GM23248 (cell line): Measurements from ENCODE around the gene TOP3B.

Experiments used
- EZH2 ChIP-seq: fragments of 200-600 bp; sonication (generic); IDR thresholded peaks from 2 replicates; pipeline ENCODE4 v1.6.1; 2018; ENCODE audit warnings: antibody characterized with exemption, mild to moderate bottlenecking; ENCODE audit not compliant: insufficient read depth, poor library complexity, severe bottlenecking
- EZH2phosphoT487 ChIP-seq: fragments of 200-600 bp; sonication (generic); IDR thresholded peaks from 2 replicates; pipeline ENCODE4 v1.6.1; 2018; ENCODE audit warnings: antibody characterized with exemption, moderate library complexity, mild to moderate bottlenecking, low read depth; ENCODE audit not compliant: insufficient read depth

DNA sequence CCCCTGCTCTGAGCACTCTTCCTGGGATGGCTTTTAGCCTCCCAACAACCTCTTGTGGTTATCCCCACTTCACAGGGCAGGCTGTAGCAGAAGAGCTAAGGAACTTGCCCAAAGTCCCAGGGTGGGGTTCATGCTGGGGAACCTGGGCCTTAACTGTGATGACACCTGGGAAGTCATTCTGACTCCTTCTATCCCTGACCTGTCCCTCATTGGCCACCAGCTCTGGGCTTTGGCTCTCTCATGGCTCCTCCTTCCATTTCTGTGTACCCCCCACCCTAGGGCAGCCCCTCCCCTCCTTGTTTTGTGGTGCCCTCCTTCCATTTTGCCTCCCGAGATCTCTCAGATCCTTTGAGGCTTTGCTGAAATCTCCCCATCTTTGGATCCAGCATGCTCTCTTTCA, 32.6 kb downstream of the TOP3B start:
- no peak for TF ChIP-seq EZH2
- TF ChIP-seq EZH2phosphoT487, result no peak
